Measurements from ENCODE around the gene PRUNE1.

The PRUNE1 gene

GRCh38 chr1:150976879-150977694, 31.2 kb upstream of the PRUNE1 start:
- DNase-seq (ENCODE audit: low read depth): peak; percentile 53

- DNase-seq (ENCODE audit: low read depth): peak; percentile 78
Observed at GRCh38 chr1:150979092-150980056, 28.9 kb upstream of the PRUNE1 start.

DNA sequence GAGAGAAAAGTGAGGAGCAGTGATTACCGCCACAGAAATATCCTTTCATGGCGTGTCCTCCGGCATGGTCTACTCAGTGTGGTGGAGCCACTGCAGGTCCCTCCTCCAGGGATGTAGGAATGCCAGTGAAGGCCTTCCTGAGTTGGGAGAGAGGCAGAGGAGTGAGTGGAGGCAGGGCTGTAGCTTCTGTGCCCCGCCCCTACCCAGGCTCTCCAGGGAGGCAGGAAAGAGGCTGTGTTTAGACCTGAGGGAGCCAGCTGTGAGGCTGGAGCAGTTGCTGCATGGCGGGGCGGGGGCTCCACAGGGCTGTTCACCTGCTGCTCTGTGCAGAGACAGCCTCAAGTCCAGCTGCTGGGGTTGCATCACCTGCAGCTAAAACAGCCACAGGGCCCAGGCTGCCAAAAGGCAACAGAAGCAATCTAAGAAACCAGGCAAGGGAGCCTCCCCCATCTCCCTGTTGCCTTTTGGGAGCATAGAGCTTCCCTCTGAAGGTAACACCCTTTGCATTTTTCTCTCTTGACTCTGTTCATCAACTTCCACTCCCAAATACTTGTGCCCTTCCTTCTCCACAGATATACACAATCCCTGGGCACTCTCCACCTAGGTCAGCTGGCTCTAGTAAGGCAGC, 27.0 kb upstream of the PRUNE1 start:
- DNase-seq (ENCODE audit: low read depth): no peak

GRCh38 chr1:150981805-150982712, 26.2 kb upstream of the PRUNE1 start, which contains the start of gene ANXA9:
Gene ANXA9, plus strand, starts transcription at chr1:150982292. Its CDS starts 814 bp downstream, at chr1:150983106.
- no peak for DNase-seq (ENCODE audit: low read depth)

DNA sequence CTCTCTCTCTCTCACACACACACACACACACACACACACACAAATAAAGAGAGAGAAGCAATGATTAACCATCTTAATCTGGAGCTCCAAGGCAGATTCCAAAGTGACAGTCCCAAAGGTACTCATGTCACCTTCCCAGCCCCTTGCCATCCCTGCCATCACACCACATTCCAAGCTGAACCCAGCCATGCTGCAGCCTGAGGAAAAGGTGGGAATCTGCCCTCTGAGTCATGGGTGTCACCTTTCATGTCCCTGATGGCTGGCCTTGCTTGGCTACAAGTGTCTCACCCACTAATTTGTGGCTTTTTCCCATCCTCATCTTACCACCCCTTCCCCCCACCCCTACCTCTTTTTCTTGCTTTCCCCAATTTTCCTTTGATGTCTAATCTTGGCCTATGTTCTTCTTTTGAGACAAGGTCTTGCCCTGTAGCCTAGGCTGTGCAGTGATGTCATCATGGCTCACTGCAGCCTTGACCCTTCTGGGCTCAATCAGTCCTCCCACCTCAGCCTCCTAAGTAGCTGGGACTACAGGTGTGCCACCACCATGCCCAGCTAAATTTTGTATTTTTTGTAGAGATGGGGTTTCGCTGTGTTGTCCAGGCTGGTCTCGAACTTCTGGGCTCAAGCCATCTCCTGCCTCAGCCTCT, 22.9 kb upstream of the PRUNE1 start:
- no peak for DNase-seq (ENCODE audit: low read depth)

GRCh38 chr1:150987924-150988323, 20.3 kb upstream of the PRUNE1 start:
- no peak for DNase-seq (ENCODE audit: low read depth)

DNA sequence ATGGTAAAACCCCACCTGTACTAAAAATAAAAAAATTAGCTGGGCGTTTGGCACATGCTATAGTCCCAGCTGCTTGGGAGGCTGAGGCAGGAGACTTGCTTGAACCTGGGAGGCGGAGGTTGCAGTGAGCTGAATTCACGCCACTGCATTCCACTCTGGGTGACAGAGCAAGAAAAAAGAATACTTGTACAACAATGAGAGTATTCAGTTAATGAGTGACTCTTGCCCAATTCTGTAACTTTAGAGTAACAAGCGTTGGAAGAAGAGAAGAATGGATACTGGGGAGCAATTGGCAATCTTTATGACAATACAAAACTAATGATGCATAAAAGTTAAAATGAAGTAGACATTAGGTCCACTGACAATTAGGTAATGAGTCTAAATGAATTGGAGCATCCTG, 15.6 kb upstream of the PRUNE1 start:
- DNase-seq (ENCODE audit: low read depth): no peak

DNA sequence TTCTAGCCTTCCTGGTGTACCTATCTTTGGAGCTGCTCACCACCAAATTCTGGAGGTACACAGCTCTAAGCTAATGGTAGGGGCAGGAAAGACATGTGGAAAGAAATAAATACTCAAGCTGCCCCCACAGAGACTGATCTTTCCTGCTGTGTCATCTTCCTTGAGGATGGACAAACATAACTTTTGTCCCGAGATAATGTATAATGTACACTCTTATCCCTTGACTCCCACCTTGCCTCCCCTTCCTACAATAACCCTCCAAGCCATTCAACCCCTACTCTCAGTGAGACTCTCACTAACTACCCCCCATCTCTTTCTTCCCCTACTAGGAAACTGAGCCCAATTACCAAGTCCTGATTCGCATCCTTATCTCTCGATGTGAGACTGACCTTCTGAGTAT, 14.0 kb upstream of the PRUNE1 start:
- no peak for DNase-seq (ENCODE audit: low read depth)

GRCh38 chr1:150995460-150995859, 12.8 kb upstream of the PRUNE1 start:
- DNase-seq (ENCODE audit: low read depth): no peak

- no peak for DNase-seq (ENCODE audit: low read depth)
Observed at GRCh38 chr1:150995896-150996295, 12.4 kb upstream of the PRUNE1 start.

DNA sequence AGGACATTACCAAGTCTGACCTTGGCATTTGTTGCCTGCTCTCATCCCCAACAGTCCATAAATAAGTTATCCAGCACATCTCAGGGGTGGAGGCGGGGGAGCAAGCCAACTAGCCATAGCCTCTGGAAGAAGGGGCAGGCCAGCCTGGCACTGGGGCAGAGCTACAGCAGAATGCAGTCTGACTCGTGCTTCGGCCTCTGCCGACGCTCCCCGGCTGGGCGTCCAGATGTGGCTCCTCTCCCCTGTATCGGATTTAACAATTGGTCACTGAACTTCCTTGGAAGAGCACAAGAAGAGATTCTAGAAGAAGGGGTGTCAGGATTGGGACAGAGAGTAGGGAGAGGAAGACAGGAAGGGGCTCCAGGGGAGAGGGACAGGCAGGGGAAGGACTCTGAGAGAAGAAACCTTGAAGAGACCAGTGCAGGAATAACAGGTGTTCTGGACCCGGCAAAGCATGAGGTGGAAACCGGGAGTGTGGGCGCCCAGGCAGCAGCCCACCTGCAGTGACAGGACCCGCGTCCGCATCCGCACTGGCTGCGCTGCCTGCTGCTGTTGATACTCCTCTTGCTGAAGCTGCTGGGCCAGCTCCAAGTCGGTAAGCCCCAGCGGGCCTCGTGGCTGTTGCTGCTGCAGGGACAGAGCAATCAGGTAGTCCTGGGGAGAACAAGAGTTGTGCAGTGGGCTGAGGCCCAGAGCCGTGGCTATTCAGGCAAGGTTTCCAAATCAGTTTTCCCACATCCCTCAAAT, 10.9 kb upstream of the PRUNE1 start:
- DNase-seq (ENCODE audit: low read depth): no peak

DNA sequence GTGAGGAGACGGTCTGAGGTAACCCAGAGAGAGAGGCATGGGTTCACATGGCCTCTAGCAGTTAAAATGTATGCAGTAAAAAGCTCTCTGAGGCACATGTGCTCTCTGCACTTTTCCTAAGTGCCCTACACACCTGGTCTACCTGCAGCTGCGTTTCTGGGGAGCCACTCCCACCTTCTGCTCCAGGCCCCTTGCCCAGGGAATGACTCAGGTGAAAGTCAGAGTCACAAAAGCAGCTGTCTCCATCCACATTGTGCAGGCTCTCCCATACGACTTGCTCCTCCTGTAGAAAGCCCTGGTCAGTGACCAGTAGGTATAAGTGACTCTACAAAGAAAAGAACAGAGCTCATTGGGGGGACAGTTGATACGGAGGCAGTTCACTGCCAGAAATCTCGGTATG, 10.3 kb upstream of the PRUNE1 start:
- DNase-seq (ENCODE audit: low read depth): no peak

DNA sequence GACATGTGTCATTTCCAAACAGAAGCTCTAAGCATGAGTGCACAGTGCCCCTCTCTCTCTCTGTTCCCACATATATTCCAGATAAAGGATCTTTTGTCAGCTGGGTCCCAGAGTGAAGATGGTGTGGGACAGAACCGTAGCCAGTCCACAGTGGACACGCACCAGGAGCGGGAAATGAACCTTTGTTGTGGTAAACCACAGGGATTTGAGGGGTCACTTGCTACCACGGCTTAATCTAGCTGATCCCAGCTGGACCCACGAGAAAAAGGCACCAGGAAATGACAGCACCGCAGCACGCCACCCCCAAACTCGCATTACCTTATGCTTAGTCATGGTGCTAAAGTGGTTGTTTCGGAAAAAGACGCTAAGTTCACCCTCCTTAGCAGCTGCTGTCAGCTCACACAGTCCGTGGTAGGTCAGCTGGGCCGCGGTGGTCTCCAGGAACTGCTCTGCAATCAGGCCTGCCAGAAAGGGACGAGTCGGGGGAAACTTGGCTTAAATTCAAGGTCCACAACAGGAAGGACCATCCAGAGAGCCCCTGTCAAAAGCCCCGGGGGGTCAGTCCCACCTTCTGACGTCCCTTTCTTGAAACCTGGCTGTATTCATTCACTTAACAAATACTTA, 9.1 kb upstream of the PRUNE1 start:
- DNase-seq (ENCODE audit: low read depth): no peak

GRCh38 chr1:150999926-151000325, 8.3 kb upstream of the PRUNE1 start:
- DNase-seq (ENCODE audit: low read depth): no peak

DNA sequence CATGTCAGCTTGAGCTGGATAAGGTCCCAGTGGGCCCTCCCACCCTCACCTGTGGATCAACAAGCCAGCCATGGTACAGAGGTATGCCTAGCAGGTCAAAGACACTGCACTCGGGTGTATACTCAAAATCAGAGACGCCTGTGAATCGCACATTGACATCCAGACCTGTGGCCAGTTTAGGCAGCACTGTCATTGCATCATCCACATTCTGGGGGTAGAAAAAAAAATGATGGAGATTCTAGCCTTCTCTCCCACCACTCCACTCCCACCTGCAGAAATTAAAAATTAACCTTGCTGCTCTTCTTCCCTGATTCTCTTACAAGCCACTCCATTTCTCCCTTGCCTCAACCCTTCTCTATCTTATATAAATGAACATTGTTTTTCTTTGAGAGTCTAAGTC, 7.8 kb upstream of the PRUNE1 start:
- DNase-seq (ENCODE audit: low read depth): no peak

DNA sequence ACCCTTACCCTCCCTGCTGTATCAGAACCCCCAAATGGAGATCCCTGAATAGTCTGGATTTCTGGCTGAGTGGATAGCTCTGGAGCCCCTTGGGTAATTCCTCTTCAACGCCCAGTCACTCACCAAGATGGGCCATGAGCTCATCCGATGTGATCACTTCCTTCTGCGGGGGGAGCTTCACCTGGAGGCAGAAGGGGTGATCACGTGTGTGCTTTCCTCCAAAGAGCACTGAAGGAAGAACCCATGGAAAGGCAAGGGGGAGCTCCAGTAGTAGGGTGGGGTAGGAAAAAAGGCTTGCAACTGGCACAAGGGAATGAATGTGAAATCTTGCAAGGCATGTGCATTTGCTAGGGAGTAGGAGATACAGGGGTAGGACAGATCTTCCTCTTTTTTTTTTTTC, 6.6 kb upstream of the PRUNE1 start:
- no peak for DNase-seq (ENCODE audit: low read depth)

GRCh38 chr1:151002051-151002450, 6.2 kb upstream of the PRUNE1 start:
- DNase-seq (ENCODE audit: low read depth): no peak

DNA sequence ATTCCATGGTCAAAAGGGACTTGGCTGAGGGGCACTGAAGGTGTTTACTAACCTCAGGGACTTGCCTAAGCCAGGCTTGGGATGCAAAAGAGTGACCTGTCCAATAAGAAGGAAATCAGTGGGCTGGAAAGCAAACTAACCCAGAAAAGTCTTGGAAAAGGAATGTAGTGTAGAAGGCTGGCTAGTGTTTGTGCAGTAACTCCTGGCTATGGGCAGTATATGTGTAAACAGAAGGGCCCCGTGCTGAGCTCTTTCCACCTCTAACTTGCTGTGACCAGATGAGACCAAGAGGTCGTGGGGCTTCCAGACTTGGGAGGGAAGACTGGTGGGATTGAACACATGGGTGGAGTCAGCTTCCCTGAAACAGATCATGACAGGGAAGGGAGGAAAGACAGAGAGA, 5.6 kb upstream of the PRUNE1 start:
- DNase-seq (ENCODE audit: low read depth): no peak

DNA sequence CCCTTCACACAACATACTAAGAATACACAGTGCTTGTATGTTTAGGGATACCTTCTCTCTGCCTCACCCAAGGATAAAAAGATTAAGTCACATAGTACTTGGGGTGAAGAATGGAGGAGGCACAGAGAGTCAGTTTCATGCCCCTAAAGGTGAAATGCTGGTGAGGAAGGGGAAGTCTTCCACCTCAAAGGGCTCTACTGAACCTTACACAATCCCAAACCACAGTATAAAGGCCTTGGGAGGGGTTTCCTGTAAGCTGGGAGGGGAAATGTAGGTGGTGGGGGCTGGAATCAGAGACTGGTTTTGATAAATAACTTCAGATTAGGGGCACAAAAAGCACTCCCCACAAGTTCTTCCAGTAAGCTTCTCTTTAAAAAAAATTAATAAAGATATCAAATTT, 5.1 kb upstream of the PRUNE1 start:
- no peak for DNase-seq (ENCODE audit: low read depth)
